Testis (tissue), 3 donors: ENCODE data around the gene CAMTA1. TPM values are rescaled to one million over a fixed set of nuclear protein-coding genes. Genes with fewer than 3 reads are reported as not detected.
A peak's percentile ranks its signal among the peaks of the same experiment; 100 is the strongest.

ENCODE experiments used
- DNase-seq: peaks from one replicate; pipeline ENCODE4 v3.0.0-alpha.2; 2019
- H3K27ac ChIP-seq, 2 donors: fragments of 200-600 bp; sonication (generic); one replicate each; pipeline ENCODE4 v1.5.1; 2019
- H3K27me3 ChIP-seq: fragments of 200-600 bp; sonication (generic); one replicate; pipeline ENCODE4 v1.5.1; 2019
- H3K36me3 ChIP-seq: fragments of 200-600 bp; sonication (generic); one replicate; pipeline ENCODE4 v1.5.1; 2017; ENCODE audit warnings: low read depth; ENCODE audit errors: missing control alignments
- H3K4me1 ChIP-seq: fragments of 200-600 bp; sonication (generic); one replicate; pipeline ENCODE4 v1.5.1; 2019
- H3K4me3 ChIP-seq, 2 donors: fragments of 200-600 bp; sonication (generic); one replicate each; pipeline ENCODE4 v1.5.1; 2017 to 2019
- H3K9me3 ChIP-seq: fragments of 200-600 bp; sonication (generic); one replicate; pipeline ENCODE4 v1.5.1; 2017
- CTCF ChIP-seq, 3 experiments: fragments of 450-650 bp in 2 of 3; fragments of 200-600 bp in 1 of 3; sonication (generic) in 1 of 3; IDR thresholded peaks; one replicate each; pipeline ENCODE4 v1.5.1; 2016 to 2019; ENCODE audit warnings: antibody characterized with exemption in 3 of 3, mild to moderate bottlenecking in 2 of 3, moderate library complexity in 1 of 3
- POLR2A ChIP-seq: fragments of 450-650 bp; IDR thresholded peaks from one replicate; pipeline ENCODE4 v1.6.1; 2017; ENCODE audit warnings: antibody characterized with exemption, mild to moderate bottlenecking, moderate library complexity
- WGBS, 2 donors: methylation state at CpG; one replicate each; pipeline ENCODE4 v1.1.5; 2018; 5-methylcytosine and 5-hydroxymethylcytosine counted together
- intact Hi-C: fragments of 100-400 bp; cut with DNase I; formaldehyde crosslinking; loops from one replicate; pipeline ENCODE4 v1.15.1; 2023; ENCODE audit warnings: low total_unique reads
- polyA plus RNA-seq: library from polyadenylated mRNA; stranded (reverse); fragments of 350-450 nt; fragmentation: Illumina TruSeq; extraction: RNeasy Lipid Tissue Mini Kit (QIAGEN cat#74804); gene quantifications from one replicate; pipeline ENCODE4 v1.2.3, GENCODE V29; 2014; ENCODE audit warnings: low read depth, low replicate concordance; ENCODE audit not compliant: insufficient read depth
- total RNA-seq, 2 donors: library from RNA; depleted of rRNA; stranded (reverse); fragments of >200 nt; gene quantifications; one replicate each; pipeline ENCODE4 v1.2.3, GENCODE V29; 2016

Gene CAMTA1
- total and polyA plus RNA-seq, 3 donors from 2014 or later: 116 to 158 (median 119) TPM

GRCh38 chr1:7222695-7223015 lies 437.4 kb downstream of the CAMTA1 start:
- Histone ChIP-seq H3K9me3 (no peaks in the 10 kb centered on the region), H3K4me1 (no peaks in the 10 kb centered on the region), H3K27me3 (no peaks in the 10 kb centered on the region), H3K4me3 (no peak overlapping the region), H3K27ac (no peak overlapping the region), H3K36me3 (no peaks in the 10 kb centered on the region)
- TF ChIP-seq POLR2A (no peak), CTCF (IDR thresholded peaks at IDR 0.05) (no peak)
- DNase-seq: no peak
- WGBS, 2 donors: 87 to 89% methylated on average over 7 of the region's 7 CpGs
- intact Hi-C loops: no loop called here

- no peak overlapping the region for H3K4me3 ChIP-seq
- H3K4me1 ChIP-seq: no peaks in the 10 kb centered on the region
- no peaks in the 10 kb centered on the region for H3K27me3 ChIP-seq
- TF ChIP-seq POLR2A: no peak
- TF ChIP-seq CTCF (IDR thresholded peaks at IDR 0.05): no peak
- H3K36me3 ChIP-seq: no peaks in the 10 kb centered on the region
- no peak for DNase-seq
- intact Hi-C loops: no loop called here
- no peaks in the 10 kb centered on the region for H3K9me3 ChIP-seq
- WGBS, 2 donors: 89 to 93% methylated on average over 9 of the region's 9 CpGs
- H3K27ac ChIP-seq: no peak overlapping the region
These were observed 438.3 kb downstream of the CAMTA1 start for GRCh38 chr1:7223334-7224080.

- TF ChIP-seq CTCF (IDR thresholded peaks at IDR 0.05) (no peak), POLR2A (no peak)
- H3K4me1 ChIP-seq: no peaks in the 10 kb centered on the region
- DNase-seq: peak; percentile 25
- intact Hi-C loops: no loop called here
- H3K9me3 ChIP-seq: no peaks in the 10 kb centered on the region
- WGBS, 2 donors: 41 to 46% methylated on average over 10 of the region's 10 CpGs
- no peaks in the 10 kb centered on the region for H3K27me3 ChIP-seq
- no peak overlapping the region for H3K4me3 ChIP-seq
- H3K36me3 ChIP-seq: no peaks in the 10 kb centered on the region
- no peak overlapping the region for H3K27ac ChIP-seq
These were observed 438.9 kb downstream of the CAMTA1 start for GRCh38 chr1:7224081-7224534.

GRCh38 chr1:7224644-7225043 lies 439.4 kb downstream of the CAMTA1 start:
- Histone ChIP-seq H3K27ac (no peak overlapping the region), H3K4me3 (no peak overlapping the region), H3K27me3 (no peaks in the 10 kb centered on the region), H3K4me1 (no peaks in the 10 kb centered on the region), H3K9me3 (no peaks in the 10 kb centered on the region), H3K36me3 (no peaks in the 10 kb centered on the region)
- no peak for DNase-seq
- TF ChIP-seq POLR2A (no peak), CTCF (IDR thresholded peaks at IDR 0.05) (no peak)
- intact Hi-C loops: no loop called here
- 81 to 82% methylated on average over 10 to 13 of the region's 13 CpGs for WGBS, 2 donors
